Measurements from ENCODE around the gene TBC1D1.

TBC1D1 gene

DNA sequence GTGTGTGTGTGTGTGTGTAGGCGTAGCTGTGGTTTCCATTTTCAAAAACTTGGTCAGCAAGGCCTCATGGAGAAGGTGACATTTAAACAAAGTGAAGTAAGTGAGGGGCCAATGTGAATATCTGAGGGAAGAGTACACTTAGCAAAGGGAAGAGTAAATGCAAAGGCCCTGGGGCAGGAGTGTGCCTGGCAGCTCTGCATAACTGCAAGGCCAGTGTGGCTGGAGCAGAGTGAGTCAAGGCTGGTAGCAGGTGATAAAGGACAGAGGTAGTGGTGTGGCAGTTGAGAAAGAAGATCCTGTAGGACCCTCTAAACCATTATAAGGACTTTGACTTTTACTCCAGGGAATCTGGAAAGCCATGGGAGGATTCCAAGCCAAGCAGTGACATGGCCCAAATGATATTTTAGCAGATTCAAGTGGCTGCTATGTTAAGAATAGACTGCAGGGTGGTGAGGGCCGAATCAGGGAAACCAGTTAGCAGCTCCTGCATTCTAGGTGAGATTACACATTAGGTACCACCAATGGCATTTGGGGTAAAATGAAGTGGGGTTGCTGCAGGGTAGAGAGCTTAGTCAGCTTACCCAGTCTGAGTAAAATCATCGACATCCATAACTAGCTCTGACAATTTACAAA, 5.9 kb upstream of the TBC1D1 start:
- H3K4me3 ChIP-seq (ENCODE audit: low read length) = no peak overlapping the region
- no peak for DNase-seq (ENCODE audit: low read depth)
- TF ChIP-seq, protein P1, sequence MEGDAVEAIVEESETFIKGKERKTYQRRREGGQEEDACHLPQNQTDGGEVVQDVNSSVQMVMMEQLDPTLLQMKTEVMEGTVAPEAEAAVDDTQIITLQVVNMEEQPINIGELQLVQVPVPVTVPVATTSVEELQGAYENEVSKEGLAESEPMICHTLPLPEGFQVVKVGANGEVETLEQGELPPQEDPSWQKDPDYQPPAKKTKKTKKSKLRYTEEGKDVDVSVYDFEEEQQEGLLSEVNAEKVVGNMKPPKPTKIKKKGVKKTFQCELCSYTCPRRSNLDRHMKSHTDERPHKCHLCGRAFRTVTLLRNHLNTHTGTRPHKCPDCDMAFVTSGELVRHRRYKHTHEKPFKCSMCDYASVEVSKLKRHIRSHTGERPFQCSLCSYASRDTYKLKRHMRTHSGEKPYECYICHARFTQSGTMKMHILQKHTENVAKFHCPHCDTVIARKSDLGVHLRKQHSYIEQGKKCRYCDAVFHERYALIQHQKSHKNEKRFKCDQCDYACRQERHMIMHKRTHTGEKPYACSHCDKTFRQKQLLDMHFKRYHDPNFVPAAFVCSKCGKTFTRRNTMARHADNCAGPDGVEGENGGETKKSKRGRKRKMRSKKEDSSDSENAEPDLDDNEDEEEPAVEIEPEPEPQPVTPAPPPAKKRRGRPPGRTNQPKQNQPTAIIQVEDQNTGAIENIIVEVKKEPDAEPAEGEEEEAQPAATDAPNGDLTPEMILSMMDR (IDR thresholded peaks at IDR 0.05; ENCODE audit: insufficient read depth, low read depth, low read length, missing control alignments) = no peak

DNA sequence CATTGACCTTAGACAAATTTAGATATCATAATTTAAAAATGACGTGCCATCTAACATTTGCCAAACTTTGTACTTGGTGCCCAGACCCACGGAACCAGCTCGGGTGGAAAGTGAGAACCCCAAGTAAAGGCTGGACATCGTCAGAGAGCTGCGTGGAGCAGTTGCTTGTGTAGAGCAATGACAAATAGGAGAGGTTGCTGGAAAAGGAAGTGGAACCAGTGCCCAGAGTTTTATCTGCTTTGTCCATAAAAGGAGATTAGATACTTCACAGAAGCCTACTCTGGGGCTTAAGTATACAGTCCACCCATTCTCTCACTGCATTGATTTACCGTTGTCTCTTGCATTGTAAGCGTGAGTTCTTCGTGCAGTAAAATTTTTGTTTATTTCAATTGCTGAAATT, 5.4 kb upstream of the TBC1D1 start:
- TF ChIP-seq, protein P1 (IDR thresholded peaks at IDR 0.05; ENCODE audit: insufficient read depth, low read depth, low read length, missing control alignments) = no peak
- no peak for DNase-seq (ENCODE audit: low read depth)
- no peak overlapping the region for H3K4me3 ChIP-seq (ENCODE audit: low read length)

DNA sequence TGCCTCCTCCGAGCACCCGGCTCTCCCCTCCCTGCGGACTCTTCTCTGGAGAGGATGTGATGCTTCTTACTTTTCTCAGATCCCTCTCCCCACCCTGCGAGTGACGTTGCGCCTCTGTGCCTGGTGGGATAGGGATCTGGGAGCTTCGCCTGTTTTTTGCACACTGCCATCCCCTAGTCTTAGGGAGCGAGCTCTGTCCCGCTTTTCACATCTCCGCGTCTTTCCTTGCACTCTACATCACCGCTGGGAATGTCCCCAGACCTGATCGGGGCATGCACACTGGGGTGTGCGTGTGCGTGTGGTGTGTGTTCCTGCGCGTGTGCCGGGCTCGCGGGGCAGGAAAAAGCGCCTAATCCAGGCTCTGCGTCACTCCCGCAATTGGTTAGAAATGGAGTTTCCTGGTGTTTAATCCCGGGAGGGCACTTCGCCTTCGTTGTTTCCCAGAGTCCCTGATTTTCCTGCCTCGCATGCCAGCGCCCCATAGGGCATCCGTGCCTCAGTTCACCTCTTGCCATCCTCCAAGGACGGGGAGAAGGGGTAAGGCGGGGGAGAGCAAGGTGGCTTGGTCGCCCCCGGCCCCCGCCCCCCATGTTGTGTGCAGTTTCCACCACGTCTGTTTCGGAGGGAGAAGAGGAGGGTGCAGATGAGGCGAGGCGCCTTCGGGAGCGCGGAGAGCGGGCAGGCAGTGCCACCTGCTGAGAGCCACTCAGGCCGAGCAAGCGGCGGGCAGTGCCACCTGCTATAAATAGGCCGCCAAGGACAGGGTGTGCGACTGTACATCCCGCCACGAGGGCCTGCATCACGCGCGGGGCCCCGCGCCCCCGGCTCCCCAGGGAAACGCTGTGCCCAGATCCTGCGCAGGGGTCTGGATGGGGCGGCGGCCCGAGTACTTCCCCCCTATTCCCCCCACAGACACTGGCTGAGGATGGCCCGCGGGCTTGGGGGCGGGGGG, 759 bp upstream of the TBC1D1 start:
- peak; percentile 10 for DNase-seq (ENCODE audit: low read depth)
- TF ChIP-seq, protein P1 (IDR thresholded peaks at IDR 0.05; ENCODE audit: insufficient read depth, low read depth, low read length, missing control alignments) = no peak
- H3K4me3 ChIP-seq (ENCODE audit: low read length) = peak overlapping the region; percentile 44

DNA sequence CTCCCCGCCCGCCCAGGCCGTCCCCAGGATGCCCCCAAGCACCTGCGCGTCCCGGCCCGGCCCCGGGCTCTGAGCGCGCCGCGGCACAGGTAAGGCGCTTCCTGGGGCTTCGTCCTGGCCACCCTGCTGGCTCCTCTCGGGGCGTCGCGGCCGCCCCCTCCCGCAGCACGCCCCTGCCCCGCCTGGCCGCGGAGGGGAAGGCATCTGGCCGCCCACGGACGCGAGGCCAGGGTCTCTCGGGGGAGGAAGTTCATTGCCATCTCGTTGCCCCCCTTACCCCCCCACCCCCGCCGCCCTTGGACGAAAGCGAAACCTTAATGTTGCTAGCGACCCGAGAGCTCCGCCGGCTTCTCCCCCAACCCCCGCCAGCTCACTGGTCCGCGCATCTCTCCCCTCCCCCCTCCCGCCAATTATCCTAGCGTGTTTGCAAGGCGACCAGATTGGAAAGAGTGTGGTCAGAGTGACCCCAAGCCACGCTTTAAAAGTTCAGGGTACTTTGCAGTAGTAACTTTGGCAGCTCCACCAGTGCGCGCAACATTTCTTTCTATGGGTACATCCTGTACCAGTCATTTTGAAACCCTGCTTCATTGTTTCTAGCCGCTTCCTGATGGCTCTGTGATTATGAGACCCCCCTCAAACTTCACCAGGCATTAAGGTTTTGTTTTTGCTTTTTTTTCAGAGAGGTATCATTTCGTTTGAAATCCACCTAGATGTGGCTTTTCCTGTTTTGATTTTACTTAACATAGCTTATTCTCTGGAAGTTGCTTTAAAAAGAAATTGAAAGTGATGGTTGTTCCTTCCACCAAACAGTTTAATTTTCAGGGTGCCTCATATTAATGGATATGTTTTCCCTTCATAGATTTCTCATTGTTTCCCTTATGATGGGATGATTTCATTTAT, 626 bp downstream of the TBC1D1 start:
- H3K4me3 ChIP-seq (ENCODE audit: low read length) = peak overlapping the region; percentile 44
- DNase-seq (ENCODE audit: low read depth) = peak; percentile 6
- TF ChIP-seq, protein P1 (IDR thresholded peaks at IDR 0.05; ENCODE audit: insufficient read depth, low read depth, low read length, missing control alignments) = no peak

DNA sequence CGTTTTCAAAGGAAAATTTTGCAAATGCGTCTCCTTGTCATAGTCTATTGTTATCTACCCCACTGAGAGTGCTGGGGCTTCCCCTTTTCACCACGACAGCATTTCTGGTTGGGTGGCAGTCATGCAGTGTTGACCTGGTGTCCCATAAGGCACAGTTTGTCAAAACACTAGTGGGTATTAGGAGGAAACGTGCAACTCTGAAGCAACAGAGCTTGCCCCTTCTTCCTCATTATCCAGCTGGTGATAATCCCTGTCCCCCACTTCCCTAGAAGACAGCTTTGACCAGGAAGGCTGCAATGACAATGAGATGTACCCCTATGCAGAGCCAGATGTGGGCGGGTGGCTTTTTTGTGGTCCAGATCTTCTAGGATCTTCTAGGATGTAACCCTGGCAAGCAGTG, 1.8 kb downstream of the TBC1D1 start:
- TF ChIP-seq, protein P1 (IDR thresholded peaks at IDR 0.05; ENCODE audit: insufficient read depth, low read depth, low read length, missing control alignments) = no peak
- DNase-seq (ENCODE audit: low read depth) = no peak

DNA sequence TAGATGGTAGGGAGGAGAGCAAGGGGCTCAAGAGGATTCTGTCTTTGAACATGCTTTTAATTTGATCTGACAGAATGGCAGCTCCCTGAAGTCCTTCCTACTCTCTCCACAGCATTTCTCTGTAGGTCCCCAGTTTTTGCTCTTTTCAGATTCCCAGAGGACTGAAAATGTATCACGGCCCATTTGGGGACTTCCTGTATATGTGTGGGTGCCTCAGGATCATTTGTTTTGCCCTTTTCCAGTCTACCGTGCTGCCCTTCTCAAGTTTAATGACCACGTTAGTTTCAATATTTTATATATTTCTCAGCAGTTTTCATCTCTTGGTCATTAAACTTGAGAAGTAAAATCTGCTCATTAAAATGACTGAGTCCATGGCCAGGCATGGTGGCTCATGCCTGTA, 2.3 kb downstream of the TBC1D1 start:
- TF ChIP-seq, protein P1 (IDR thresholded peaks at IDR 0.05; ENCODE audit: insufficient read depth, low read depth, low read length, missing control alignments) = no peak
- H3K4me3 ChIP-seq (ENCODE audit: low read length) = no peak overlapping the region
- no peak for DNase-seq (ENCODE audit: low read depth)

More for the DNA sequence above, 1.8 kb downstream of the TBC1D1 start:
- H3K4me3 ChIP-seq (ENCODE audit: low read length) = no peak overlapping the region
